GM19324 (cell line): ENCODE results near the gene MOV10L1.

Source experiments
- ATAC-seq: cut with Tn5 transposase; IDR thresholded peaks from one replicate; pipeline ENCODE4 v1.9.1; 2021; ENCODE audit warnings: mild to moderate bottlenecking, moderate library complexity; ENCODE audit not compliant: unreplicated experiment, low FRiP score

The MOV10L1 gene

DNA sequence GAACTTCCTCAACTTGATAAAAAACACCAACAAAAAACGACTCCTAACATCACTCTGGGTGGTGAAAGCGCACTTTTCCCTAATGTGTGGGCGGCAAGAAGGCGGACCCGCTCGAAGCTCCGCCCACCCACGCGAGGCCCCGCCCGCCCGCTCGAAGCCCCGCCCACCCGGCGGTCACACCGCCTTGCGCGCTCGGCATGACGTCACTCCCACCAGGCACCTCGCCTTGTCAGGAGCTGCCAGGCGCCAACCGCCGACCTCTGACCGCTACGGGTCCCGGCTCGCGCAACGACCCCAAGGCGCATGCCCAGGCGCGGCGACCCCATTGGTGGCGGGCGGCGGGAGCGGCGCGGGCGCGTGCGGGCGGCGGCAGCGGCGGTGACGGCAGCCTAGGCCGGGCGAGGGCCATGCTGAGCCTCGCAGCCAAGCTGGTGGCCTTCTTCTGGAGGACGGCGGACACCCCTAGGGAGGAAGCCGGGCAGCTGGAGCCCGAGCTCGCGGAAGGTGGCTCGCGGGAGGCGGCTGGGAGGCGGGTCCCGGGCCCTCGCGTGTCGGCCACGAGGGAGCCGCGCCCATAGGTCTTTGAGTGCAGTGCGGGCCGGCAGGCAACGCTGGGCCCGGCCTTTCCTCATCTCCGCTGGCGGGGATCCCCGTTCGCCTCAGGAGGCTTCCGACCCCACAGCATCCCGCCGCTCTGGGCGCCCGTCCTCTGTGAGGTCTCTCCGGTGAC is at the start of gene MOV10L1:
TSS of gene MOV10L1 (plus strand) at position 325 of the 730 bp plus-strand sequence. CDS start at position 408, 83 bp downstream.
- ATAC-seq, result no peak

DNA sequence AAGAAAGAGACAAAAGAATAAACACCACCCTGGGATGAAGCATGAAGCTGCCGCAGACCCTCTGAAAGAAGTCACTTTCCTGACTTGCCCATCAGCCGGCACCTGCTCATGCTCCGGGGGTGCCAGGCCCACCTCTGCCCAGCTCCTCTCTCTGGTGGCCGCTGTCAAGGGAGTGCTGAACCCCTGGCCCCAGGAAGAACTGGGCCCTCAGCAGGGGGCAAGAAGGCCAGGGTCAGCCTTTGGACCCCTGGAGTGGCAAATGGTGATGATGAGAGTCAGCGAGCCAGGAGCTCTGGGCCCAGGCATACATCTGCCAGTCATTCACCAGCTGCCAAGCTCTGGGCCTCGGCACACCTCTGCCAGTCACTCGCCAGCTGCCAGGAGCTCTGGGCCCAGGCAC is 49.1 kb upstream of the MOV10L1 start:
- no peak for ATAC-seq

DNA sequence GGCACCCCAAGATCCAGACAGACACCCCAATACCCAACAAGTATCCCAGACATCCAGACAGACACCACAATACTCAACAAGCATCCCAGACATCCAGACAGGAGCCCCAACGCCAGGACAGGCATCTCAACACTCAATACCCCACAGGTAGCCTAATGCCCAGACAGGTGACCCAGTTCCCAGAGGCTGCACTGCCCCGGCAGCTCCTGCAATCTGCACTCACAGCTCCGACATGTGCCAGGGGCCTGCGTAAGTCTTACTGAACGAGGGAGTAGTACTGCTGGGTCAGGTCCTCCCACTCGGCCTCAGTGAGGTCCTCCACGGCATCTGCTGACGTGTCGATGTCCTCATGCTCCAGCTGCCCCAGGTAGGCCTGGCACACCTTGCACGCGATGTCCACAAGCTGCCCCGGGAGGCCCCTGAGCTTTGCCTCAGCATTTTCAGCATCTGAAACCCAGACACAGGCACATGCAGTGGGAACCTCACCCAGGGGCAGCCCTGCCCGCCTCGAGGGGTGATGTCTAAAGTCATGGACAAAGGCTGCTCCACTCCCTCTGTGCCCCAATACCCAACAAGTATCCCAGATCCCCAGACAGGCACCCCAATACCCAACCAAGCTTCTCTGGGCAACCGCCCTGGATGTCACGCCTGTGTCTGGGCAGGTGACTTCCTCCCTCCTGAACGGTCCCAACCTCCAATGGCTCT is 48.3 kb upstream of the MOV10L1 start:
- ATAC-seq, result no peak

DNA sequence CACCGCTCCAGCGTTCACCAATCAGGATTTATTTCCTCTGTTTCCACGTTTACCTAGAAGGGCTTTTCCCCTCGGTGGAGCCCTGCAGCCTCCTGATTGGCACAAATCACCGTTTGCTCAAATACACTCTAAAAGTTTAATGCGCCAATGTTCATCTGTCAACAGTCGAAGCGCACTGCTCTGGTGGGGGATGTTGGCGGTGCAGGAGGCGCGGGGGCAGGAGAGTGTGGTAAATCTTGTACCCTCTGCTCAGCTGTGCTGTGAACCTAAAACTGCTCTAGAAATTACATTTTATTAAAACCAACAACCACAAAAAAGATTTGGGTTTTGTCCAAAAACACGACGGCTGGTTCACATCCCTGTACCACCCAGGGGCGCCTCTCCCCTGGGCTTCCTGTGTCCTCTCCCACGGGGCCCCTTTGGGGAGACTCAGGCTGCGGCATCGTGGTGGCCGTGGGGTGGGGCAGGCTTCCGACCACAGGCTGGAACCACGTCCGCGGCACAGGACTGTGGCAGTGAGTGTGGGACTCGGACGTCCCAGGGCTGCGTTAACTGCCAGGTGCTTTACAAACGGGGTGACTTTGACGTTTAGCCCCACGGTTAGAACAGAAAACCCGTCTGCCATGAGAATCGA is 45.2 kb upstream of the MOV10L1 start:
- ATAC-seq, result no peak

DNA sequence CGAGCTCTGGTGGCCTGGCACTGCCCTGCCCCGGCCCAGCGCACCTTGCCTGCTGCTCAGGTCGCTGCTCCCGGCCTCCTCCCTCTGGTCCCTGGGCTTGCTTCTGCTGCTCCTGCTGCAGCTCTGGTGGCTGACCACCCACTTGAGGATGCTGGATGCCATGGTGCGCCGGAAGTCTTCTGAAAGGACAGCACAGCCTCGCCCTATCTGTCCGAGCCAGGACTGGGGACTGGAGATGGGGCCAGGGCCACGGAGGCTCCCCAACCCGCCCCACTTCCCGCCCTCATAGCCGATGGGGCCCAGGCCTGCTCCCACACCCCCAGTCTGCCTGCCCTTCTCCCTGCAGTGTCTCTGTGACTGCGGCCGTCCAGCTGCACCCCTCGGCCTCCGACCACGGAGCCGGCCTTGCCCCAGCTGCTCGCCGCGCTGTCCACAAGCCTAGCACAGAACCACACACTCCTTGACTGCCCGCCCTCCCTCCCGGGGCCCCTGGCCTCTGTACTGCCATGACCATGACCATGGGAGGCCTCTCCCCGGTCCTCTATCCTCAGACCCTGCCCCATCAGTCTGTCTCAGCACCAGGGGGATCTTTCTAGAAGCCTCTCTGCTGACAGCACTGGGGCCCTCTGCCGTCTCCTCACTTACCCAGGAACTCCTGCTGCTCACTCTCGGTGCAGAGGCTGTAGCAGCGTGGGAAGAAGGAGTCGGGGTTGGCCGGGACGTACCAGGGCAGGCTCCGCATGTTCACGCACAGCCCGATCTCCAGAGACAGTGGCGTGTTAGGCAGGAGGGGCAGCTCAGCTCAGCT is 44.4 kb upstream of the MOV10L1 start:
- no peak for ATAC-seq

DNA sequence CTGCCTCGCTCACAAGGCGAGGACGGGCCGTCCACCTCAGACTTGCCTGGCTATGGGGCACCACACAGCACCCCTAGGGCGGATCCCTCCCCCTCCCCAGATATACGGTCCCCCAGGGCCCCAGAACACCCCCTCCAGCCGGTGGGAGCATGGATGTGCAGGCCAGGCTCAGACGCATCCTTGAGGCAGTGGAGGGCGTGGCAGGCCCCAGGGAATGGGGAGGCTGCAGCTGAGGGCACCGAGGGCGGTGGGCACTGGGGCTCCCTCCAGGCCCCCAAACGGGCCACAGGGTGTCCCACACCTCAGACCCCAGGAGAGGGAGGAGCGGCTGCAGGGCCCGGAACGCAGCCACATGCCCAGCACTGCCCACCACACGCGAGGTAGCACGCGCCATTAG is 43.8 kb upstream of the MOV10L1 start:
- no peak for ATAC-seq

DNA sequence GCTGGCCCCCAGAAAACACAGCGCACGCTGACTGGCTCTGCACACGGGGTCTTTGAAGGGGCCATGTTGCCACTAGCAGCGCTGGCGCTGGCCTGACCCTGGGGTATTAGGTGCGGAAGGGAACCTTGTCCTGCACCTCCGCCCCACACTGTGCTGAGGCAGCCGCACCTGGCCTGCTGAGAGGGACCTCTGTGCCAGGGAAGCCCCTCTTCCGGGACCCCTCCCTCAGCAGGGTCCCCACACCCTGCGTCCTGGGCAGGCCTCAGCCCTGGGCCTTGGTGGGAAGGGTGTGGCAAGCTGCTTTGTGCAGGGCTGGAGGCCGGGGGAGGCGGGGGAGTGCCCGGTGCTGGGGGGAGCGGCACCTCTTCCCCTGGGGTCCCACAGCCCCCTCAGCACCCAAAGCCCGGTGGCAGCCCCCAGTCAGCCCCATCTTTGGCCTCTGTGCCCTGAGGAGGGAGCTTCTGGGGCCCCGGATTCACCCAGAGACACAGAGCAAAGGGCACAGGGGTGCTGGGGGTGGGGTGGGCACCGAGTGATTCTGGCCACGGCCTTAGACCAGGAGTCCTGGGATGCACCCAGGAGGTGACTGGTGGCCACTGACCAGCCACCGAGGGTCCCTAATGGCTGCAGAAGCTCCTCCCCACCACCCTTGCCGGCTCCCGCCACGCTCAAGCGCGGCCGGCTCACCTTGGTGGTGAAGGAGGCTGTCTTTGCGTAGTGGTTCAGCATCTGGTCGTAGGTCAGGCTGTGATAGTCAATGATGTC is 43.1 kb upstream of the MOV10L1 start:
- no peak for ATAC-seq

DNA sequence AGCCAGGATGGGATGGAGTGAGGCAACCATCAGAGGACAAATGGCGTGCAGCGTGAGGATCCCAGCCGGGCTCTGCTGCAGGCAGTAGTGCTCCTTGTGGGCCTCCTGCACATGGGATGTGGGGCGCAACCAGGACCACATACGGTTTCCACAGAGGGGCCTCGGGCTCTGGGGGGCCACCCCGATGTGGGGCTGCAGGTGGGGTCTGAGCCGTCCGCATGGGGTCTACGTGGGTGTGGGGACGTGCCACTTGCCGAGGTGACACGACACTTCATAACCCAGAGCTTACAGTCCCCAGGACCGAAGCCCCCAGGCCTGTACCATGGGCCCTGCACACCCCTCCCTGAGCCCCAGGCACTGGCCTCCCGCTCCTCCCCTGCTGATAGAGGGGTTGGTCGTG is 42.5 kb upstream of the MOV10L1 start:
- ATAC-seq, result no peak

DNA sequence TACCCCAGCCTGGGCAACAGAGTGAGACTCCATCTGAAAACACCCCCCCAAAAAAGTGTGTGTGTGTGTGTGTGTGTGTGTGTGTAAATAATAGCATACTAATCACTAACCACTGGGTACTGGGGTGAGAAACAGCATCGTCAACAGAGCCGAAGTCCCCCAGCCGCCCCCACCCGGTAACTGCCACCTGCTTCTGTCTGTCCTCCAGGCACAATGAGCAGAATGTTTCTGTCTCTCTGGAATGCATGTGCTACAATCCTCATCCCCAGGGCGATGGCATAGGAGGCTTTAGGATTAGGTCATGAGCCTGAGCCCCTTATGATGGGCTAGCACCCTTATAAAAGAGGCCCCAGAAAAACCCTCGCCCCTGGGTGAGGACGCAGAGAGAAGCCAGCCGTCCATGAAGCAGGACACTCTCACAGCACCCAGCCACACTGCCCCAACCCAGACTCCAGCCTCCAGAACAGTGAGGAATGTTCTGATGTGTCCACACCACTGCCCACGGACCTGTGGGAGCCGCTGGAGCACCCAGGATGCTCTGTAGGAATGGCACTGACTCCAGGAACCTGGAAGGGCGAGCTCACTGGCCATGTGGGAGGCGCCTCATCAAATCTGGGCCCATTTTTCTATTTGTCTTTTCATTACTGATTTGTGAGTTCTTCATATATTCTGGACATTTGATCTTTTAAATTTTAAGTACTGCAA is 41.6 kb upstream of the MOV10L1 start:
- ATAC-seq, result no peak

DNA sequence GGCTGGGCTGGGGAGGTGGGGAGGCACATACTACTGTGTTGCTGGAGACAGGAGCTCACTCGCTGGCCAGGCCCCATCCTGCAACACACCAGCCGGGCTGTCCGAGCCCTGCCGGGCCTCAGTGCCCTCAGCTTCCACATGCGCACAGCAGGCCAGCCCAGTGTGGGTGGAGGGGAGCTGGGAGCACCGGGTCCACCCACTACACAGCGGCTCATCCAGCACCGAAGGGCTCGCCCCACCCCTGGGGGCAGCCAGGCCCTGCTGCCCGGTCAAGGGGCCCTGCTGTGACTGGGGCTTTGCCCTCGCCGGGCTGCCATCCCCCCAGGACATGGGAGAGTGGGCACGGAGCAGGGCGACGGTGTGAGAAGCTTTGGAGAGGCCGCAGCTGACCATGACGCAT is 41.0 kb upstream of the MOV10L1 start:
- no peak for ATAC-seq

DNA sequence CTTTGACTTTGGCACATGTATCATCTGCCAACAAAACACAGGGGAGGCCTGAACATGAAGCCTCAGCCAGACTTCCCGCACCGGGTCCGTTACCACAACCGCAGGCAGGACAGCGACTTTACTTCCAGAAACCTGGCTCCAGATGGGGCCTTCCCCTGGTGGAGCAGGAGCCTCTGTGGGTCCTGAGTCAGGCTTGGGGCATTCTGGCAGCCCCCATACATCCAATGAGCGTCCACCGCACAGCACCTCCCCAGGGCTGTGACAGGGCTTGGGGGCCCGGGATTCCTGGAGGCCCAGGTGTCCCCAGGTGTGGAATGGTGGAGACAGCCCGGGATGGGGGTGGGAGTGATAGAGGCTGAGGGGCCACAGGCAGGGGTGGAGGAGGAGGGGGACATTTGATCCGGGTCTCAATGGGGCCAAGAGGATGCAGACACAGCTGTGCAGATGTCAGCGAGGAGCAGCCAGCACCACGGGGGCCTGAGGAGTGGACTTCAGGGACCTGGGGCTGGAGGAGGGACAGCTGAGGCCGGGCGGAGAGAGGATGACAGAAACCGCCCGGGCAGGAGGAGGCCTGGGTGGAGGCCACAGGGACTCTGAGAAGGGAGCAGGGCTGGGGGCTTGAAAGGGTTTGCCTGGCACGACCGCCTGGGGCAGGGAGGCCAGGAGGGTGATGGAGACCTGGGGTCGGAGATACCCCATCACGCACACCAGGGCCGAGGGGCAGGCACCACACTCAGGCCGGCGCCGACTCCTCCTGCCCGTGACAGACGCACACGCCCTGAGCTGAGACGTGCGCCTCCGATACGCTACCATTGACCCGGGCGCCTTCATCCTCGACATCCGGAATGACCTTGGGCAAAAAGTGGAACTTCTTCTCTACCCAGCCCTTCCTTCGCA is 40.3 kb upstream of the MOV10L1 start:
- no peak for ATAC-seq

DNA sequence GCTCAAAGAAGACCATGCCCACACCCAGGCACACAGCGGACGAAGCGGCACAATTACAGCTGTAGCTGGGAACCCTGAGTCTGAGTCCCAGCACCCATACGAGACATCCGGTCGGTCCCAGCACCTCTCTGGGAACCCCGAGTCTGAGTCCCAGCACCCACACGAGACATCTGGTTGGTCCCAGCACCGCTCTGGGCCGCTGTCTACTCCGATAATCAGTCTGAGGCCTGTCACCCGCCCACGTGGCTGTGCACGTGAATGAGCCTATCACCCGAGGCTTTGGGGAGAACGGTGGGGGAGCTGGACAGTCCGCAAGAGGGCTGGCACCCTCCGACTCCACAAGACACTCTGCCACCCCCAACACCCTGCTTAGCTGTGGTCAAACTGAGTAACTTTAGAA is 37.9 kb upstream of the MOV10L1 start:
- no peak for ATAC-seq

DNA sequence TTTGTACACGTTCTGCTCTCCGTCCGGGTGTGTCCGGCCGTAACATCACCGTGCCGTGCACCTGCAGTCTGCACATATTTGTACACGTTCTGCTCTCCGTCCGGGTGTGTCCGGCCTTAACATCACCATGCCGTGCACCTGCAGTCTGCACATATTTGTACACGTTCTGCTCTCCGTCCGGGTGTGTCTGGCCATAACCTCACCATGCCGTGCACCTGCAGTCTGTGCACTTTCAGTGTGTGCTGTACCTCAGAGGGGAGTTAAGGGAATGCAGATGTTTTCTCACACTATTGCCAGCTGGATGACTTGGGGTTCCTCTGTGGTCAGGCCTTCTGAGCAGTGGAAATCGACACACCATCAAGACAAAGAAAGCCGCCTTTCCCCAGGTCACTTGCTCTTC is 35.9 kb upstream of the MOV10L1 start:
- ATAC-seq, result no peak

DNA sequence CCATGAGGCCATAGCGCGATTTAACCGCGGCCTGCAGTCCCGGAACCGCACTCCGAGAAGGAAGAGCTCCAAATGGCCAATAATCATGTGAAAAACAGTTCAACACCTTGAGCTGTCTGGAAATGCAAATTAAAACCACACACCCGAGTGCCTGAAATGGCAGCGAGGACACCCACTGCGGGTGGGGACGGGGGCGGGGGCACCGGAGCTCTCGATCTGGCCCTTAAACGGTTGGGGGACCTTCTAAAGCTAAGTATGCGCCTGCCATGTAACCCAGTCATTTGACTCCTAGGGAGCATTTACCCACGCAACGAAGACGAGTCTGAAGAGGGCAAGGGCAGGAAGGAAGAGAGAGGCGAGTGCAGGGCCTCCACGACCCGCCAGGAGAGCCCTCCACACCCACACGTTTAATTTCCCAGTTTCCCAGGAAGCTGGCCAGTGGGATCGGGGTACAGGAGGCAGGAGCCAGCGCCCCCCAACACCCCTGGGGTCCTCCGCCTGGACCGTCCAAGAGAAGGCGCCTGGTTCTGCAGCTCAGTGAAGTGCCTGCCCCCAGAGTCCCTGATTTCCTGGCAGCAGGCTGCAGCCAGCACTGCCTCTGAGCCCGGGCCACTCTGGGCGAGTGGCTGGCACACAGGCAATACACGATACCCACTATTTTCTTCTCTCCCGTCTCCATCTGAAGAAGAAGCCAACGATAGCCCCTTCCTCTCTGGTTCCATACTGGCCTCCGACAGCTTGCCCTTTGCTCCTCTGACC is 33.4 kb upstream of the MOV10L1 start:
- ATAC-seq, result no peak

DNA sequence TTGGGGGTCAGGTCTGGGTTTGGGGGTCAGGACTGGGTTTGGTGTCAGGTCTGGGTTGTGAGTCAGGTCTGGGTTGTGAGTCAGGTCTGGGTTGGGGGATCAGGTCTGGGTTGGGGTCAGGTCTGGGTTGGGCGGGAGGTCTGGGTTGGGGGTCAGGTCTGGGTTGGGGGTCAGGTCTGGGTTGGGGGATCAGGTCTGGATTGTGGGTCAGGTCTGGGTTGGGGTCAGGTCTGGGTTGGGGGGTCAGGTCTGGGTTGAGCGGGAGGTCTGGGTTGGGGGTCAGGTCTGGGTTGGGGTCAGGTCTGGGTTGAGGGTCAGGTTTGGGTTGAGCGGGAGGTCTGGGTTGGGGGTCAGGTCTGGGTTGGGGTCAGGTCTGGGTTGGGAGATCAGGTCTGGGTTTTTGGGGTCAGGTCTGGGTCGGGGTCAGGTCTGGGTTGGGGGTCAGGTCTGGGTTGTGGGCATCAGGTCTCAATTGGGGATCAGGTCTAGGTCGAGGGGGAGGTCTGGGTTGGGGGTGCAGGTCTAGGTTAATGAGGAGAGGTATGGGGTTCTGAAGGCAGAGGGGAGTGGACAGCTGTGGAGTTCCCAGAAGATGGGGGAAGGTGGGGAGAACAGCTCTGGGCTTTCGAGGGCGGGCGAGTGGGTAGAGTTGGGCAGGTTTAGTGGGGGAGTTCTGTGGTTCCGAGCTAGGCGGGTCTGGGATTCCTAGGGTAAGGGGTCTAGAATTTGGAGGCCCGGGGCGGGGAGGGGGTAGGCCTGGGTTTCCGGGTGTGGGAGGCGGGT is 32.3 kb upstream of the MOV10L1 start:
- ATAC-seq, result no peak

DNA sequence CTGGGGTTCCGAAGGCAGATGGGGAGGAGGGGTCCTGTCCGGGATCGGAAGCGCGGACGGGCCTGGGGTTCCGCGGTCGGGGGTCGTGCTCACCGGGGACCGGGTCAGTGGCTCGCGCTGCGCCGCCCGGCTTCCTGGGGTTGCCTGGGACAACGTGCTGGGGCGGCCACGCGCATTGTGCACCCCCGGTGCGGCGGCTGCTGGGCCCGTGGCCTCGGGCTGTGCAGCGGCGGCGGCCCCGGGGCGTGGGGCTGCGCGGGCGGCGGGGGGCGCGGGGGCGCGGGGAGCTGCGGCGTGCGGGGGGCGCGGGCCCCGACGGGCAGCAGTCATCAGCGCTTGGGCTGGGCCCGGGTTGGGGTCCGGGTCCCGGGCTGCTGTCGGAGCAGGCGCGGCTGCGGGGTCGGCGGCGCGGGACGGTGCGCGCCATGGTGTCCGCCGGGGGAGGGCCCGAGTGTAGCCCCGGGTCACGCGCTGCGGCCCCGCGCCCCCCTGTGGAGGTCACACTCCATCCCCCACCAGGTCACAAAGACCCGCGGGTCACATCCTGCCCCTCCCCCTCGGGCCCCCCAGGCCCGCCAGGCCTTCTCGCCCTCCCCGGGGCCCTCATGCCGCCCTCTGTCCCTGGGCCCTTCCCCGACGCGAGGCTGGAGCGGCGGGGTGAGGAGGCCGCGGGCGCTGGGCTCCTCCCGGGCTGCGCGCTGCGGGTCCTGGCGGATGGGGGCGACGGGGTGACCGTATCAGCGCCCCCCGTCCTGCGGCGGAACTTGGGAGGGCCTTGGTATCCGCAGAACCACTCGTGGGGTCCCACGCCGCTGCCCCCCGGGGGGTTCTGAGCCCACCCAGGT is 31.5 kb upstream of the MOV10L1 start, which contains the start of gene TTLL8:
TSS of gene TTLL8 (minus strand) at position 238 of the 845 bp plus-strand sequence.
- no peak for ATAC-seq
